Subcutaneous adipose tissue (tissue), 4 donors: Measurements from ENCODE around the gene PEPD. TPM values are rescaled to one million over a fixed set of nuclear protein-coding genes. Genes with fewer than 3 reads are reported as not detected.

ENCODE experiments used
- CTCF ChIP-seq: fragments of 450-650 bp; IDR thresholded peaks from one replicate; pipeline ENCODE4 v1.5.1; 2016; ENCODE audit warnings: low read depth, mild to moderate bottlenecking, control low read depth, antibody characterized with exemption, moderate library complexity
- total RNA-seq, 4 donors: library from RNA; depleted of rRNA; stranded (reverse); fragments of >200 nt; gene quantifications; one replicate each; pipeline ENCODE4 v1.1.0, GENCODE V29; 2016

The PEPD gene
- total RNA-seq, 4 donors from 2014 or later: 71.3 to 110 (median 92.6) TPM

GRCh38 chr19:33545217-33545981 lies 23.8 kb upstream of the PEPD start:
- no peak for TF ChIP-seq CTCF

- no peak for TF ChIP-seq CTCF
Measured at GRCh38 chr19:33535226-33535625, 13.6 kb upstream of the PEPD start.

- TF ChIP-seq CTCF: no peak
Measured at GRCh38 chr19:33532859-33533460, 11.4 kb upstream of the PEPD start.

GRCh38 chr19:33530842-33531241 lies 9.3 kb upstream of the PEPD start:
- TF ChIP-seq CTCF: no peak

- TF ChIP-seq CTCF: no peak
Measured at GRCh38 chr19:33530296-33530695, 8.7 kb upstream of the PEPD start.

GRCh38 chr19:33529094-33529676 lies 7.6 kb upstream of the PEPD start:
- no peak for TF ChIP-seq CTCF

- TF ChIP-seq CTCF: no peak
Measured at GRCh38 chr19:33528404-33528803, 6.8 kb upstream of the PEPD start.
